Erythroblast (primary cell): ENCODE measurements around the gene HSPA12B.

Experiments used
- DNase-seq, 2 experiments: peaks; one replicate each; lab custom pipeline; 2025; lab: John Stamatoyannopoulos, UW
- GATA1 ChIP-seq: IDR thresholded peaks from 2 replicates; pipeline ENCODE4 v1.6.1; 2011; ENCODE audit warnings: low read depth, mild to moderate bottlenecking, control low read depth, low read length, moderate library complexity
- POLR2A ChIP-seq: IDR thresholded peaks from 2 replicates; pipeline ENCODE4 v1.6.1; 2011; ENCODE audit warnings: mild to moderate bottlenecking, low read length

HSPA12B gene, protein sequence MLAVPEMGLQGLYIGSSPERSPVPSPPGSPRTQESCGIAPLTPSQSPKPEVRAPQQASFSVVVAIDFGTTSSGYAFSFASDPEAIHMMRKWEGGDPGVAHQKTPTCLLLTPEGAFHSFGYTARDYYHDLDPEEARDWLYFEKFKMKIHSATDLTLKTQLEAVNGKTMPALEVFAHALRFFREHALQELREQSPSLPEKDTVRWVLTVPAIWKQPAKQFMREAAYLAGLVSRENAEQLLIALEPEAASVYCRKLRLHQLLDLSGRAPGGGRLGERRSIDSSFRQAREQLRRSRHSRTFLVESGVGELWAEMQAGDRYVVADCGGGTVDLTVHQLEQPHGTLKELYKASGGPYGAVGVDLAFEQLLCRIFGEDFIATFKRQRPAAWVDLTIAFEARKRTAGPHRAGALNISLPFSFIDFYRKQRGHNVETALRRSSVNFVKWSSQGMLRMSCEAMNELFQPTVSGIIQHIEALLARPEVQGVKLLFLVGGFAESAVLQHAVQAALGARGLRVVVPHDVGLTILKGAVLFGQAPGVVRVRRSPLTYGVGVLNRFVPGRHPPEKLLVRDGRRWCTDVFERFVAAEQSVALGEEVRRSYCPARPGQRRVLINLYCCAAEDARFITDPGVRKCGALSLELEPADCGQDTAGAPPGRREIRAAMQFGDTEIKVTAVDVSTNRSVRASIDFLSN

DNA sequence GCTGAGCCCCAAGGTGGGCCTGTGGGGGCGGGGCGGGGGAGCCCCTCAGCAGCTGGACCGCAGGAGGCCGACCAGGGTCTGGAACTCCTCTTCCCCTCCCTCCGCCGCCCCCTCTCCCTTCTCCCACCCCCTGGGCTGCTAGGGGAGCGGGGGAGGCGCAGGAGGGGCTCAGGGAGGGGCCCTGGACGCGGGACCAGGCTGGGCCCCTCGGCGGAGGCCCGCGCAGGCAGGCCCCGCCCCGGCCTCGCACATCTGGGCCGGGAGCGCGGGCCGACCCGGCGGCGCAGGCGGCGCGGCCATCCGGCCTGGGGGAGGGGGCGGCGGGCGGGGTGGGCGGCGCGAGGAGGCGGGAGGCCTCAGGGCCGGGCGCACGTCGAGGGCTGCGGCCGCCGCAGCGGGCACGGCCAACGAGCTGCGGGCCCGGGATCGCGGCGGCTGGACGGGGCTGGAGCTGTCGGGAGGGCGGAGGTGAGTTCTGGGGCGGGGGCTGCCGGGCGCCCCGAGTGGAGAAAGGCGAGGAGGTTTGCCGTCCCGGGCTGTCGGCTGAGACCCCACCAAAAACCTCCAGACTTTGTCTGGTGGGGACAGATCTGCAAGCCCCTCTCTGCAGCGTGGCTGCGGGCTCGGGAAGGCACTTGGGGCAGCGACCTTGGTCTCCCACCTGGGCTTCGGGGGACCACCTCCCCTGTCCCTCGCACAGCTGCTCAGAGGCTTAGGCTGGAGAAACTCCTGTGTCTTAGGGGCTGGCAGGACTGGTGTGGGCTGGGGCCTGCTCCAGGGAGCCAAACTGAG lies at the start of gene HSPA12B:
Gene HSPA12B (plus strand): TSS at position 359 of the 792 bp plus-strand sequence. CDS start 5,990 bp downstream, outside the sequence.
- peak; percentile 25 to 41 for DNase-seq
- TF ChIP-seq POLR2A = no peak
- no peak for TF ChIP-seq GATA1

DNA sequence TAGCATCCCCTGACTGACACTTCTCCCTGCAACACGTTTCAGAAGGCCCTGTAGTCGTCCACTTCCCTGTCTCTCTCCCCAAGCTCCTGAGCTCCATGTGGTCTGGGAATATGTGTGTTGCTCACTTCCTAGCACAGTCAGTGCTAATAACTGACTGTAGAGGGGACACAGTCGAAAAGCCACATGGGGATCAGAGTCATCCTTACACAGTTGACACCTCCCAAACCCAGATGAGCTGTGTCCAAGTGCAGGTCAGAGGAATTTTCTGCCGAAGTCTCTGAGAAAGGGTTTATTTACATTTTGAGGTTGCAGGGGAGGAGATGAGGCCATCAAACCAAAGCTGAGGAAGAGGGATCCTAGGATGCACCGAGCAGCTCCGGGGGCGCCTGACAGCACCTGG lies 47.1 kb upstream of the HSPA12B start:
- no peak for DNase-seq
- TF ChIP-seq POLR2A (no peak), GATA1 (no peak)

DNA sequence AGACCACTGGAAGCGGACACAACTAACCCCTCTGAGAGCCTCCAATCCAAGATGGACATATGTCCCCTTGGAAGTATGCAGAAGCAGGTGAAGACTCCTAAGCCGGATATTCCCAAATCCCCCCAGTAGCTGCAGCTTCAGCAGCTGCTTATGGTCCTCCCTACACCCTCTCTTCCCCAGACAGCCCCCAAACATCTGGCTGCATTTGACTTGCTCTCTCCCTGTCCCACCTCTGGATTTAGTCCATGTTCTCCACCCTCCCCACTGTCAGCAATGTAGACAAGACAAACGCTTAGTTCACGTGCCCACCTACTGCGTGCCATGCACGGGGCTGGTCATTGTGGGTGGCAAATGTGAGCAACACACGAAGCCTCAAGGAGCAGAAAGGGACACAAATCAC lies 46.1 kb upstream of the HSPA12B start:
- no peak for DNase-seq
- TF ChIP-seq GATA1 (no peak), POLR2A (no peak)

DNA sequence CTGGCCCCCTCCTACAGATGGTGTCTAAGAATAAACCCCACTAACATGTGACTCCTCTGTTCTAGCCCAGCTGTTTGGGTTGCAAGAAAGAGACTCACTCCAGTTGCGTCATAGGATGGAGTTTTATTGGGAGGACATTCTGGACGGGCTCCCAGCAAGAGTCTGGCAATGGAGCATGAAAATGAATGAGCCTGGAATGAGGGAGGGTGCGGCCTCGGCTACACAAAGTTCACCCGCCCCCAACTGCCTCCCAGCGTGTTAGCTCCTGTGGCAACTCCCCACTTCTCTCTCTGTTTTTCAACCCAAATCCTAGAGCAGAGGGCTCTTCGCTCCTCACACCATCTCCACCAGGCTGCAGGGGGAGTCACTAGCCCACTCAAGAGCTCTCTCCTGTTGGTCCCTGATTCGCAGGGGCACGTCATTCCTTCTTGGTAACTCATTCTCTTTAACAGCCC lies 45.6 kb upstream of the HSPA12B start:
- TF ChIP-seq GATA1 = no peak
- TF ChIP-seq POLR2A = no peak
- no peak for DNase-seq

DNA sequence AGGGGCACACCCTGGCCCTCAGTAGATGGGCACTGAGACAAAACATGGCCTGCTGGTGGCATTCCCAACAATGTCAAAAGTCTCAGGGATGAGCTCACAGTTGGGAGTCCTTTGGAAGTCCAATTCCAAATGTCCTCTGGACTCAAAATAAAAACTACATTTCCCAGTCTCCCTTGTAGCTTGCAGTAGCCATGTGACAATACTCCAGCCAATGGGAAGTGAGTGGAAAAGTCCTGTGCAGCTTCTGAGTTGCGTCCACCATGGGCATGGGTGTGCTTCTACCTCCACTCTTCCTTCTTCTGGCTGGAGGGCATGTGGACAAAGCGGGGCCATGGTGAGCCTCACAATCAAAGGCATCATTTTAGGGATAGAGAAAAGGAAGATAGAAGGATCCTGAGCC lies 44.8 kb upstream of the HSPA12B start:
- no peak for DNase-seq
- TF ChIP-seq POLR2A (no peak), GATA1 (no peak)

DNA sequence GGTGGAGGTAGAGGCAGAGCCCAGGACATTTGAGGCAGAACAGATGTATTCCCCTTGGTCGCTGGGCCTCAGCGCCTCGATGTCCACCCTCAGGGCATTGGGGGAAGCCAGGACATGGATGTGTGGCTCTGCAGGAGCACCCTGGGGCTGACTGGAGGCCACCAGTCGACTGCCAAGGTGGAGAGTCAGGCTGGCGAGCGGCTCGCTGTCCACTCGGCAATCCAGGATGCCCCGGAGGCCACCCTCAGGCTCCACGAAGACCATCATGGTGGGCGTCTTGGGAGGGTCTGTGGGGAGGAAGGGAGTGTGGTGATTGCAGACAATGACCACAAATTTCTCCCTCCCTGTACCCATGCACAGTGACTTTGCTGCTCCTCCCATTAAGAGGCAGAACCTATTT lies 42.5 kb upstream of the HSPA12B start:
- TF ChIP-seq GATA1 (no peak), POLR2A (no peak)
- no peak for DNase-seq

DNA sequence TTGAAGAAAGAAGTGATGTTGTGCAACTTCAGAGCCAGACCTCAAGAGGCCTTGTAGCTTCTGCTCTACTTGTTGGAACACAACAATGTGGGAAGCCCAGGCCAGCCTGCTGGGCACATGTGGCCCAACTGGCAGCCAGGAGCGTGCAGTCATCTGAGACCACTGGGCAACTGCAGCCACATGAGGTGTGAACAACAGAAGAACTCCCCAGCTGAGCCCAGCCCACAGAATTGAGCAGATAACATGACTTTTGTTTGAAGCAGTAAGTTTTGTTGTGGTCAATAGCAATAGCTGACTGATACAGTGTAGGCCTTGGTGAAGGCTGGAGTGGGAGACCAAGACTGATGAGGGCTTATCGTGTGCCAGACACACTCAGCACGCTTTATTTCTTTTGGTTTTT lies 42.1 kb upstream of the HSPA12B start:
- DNase-seq = no peak
- TF ChIP-seq GATA1 (no peak), POLR2A (no peak)

DNA sequence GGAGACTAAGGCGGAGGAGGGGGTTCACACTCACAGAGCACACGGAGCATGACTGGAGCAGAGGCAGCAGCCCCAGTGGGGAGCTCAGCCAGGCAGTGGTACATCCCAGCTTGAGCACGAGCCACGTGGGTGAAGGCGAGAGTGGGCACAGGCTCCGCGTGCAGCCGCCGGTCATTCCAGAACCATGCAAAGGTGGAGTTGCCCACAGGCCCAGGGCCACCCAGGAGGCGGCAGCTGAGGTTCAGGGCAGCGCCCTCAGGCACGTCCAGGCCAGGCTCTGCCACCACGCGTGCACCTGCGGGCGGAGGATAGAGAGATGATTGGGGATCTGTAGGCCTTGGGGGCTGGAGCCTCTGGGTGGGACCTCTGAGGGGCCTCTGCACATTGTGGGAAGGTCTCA lies 41.2 kb upstream of the HSPA12B start:
- no peak for DNase-seq
- TF ChIP-seq GATA1 = no peak
- TF ChIP-seq POLR2A = no peak

DNA sequence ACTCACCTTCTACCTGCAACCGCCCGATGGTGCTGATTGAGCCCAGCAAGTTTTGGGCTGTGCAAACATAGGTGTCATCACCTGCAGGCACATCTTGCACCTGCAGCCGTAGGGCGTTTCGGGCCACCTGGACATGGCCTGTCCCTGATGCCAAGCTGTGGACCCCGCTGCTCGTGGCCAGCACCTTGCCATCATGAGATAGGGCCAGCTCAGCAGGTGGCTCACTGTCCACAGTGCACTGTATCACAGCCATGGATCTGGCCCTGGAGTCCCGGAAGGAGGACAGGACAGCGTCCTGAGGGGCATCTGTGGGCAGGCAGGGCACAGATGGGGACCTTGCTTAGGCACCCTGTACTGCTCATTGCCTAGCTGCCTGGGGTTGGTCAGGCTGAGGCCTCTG lies 40.6 kb upstream of the HSPA12B start:
- no peak for TF ChIP-seq GATA1
- no peak for TF ChIP-seq POLR2A
- no peak for DNase-seq

DNA sequence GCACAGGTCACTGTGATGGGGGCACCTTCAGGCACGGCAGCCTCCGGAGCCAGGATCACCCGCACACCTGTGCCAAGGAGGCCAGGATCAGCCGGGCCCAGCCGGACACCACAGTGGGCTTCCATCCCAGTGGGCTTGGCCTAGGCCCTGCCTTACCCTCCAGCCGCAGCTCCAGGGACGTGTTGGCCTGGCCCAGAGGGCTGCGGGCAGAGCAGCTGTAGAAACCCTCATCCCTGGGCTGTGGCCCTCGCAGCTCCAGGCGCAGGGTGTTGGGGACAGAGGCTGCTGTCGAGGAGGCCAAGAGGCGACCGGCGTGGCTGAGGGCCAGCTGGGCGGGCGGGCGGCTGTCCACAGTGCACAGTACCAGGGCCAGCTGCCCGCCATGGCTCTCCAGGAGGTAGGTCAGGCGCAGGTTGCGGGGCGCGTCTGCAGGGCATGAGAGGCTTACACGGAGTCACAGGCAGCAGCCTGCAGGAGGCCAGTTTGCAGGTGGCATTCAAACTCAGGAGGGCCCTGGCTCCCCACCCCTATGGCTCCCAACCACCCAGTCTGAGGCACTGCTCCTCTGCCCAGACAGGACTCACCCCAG lies 39.7 kb upstream of the HSPA12B start:
- TF ChIP-seq GATA1 (no peak), POLR2A (no peak)
- no peak for DNase-seq

DNA sequence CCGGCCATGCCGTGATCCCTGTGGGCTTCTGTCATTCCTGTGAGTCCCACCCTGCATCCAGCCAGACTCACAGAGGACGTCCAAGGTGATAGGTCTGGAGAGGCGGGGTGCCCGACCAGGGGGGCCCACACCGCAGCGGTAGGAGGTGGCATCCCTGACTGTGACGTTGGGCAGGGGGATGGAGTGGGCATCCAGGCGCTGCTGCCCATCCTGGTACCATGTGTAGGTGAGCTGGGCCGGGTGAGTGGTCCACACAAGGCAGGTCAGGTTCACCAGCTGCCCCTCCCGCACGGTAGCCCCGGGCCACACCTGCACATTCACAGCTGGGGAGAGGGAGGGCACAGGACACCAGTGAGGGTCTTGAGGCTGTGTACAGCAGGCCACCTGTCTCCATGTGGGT lies 39.1 kb upstream of the HSPA12B start:
- TF ChIP-seq POLR2A (no peak), GATA1 (no peak)
- DNase-seq = no peak

DNA sequence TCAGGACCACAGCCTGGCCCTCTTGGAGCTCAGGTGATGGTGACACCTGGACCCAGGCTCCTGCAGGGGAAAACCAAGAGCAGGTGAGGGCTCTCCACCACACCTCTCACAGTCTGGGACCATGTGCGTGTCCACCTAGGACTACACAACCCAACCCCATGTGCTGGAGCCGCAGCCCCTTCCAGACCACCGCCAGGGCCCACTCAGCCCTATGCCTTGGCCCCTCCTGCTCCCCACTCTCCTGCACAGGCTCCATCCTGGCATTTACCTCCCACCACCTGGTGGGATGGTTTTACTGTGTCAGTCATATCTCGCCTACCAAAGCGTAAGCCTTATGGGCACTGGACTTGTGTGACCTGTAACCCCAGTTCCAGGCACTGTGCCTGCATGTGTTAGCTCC lies 37.6 kb upstream of the HSPA12B start:
- no peak for TF ChIP-seq GATA1
- TF ChIP-seq POLR2A = no peak
- no peak for DNase-seq

DNA sequence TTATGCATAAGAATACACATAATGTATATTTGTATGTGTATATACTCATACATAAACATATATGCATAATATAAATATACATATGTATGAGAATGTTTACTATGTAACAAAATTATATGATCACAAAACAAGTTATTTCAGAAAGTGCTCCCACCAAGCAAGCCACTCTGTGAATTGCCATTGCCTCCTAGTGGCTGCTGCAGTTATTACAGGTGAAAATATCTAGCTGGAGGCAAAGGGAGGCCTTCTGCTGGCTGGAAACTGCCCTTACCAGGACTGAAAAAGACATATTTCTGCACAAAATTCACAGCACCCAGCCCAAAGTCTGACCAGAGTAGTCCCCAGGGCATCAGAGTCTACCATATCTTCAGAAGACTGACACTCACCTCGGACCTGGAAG lies 36.3 kb upstream of the HSPA12B start:
- DNase-seq = peak; percentile 33 to 42
- TF ChIP-seq POLR2A (no peak), GATA1 (no peak)
